Stimulated activated CD4-positive, alpha-beta T cell treated with anti-CD3 and anti-CD28 coated beads, Interleukin-15, amount 100 ng/mL, for 48 hours (primary cell): Measurements from ENCODE around the gene CCDC201.

ENCODE experiments used
- DNase-seq, 2 donors: peaks; one replicate each; pipeline ENCODE4 v3.0.0-alpha.2; 2020; ENCODE audit warnings: low read depth in 2 of 2

The CCDC201 gene

DNA sequence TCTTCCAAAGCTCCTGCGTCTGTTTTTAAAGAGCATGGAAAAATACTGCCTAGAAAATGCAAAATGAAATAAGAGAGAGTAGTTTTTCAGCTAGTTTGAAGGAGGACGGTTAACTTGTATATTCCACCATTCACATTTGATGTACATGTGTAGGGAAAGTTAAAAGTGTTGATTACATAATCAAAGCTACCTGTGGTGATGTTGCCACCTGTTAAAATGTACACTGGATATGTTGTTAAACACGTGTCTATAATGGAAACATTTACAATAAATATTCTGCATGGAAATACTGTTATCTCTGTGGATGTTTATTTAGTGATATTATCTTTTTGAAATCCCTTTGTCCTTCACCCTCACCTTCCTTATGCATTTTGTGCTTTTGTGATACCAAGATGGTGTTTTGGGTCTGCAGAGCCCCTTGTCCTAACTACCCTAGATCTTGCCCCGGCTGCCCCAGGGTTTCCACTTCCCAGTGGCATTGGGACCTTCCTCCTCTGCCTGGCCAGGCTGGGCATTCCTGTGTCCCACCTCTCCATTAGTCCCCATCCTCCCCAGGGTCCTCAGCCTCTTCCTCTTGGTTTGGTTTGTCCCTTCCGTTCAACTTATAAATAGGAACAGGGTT, 20.6 kb upstream of the CCDC201 start:
- no peak for DNase-seq

DNA sequence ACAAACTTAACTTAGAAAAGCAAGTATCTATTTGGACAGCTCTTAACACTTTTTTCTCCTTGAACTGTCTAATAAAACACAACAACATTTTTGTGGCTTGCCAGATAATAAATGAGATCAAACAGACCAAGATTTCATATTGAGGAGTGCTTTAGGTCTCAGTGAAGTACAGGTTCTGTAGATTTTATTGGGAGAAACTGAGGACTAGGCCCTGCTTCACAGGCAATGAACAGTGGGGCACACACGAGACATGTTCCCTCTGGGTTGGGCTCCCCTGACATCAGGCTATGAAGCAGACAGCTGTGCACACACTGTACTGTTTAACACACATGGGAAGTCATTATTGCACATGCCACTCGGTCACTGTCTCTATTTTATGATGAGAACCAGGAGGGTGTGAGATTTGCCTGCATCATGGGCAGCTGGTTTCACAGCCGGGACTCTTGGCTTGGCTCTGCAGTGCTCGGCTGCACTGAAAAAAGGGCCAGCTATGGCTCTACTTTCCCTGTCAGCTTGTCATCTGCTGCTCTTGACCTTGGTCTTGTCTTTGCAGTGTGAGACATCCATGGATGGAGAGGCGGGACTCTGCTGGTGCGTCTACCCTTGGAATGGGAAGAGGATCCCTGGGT, 19.6 kb upstream of the CCDC201 start:
- no peak for DNase-seq

DNA sequence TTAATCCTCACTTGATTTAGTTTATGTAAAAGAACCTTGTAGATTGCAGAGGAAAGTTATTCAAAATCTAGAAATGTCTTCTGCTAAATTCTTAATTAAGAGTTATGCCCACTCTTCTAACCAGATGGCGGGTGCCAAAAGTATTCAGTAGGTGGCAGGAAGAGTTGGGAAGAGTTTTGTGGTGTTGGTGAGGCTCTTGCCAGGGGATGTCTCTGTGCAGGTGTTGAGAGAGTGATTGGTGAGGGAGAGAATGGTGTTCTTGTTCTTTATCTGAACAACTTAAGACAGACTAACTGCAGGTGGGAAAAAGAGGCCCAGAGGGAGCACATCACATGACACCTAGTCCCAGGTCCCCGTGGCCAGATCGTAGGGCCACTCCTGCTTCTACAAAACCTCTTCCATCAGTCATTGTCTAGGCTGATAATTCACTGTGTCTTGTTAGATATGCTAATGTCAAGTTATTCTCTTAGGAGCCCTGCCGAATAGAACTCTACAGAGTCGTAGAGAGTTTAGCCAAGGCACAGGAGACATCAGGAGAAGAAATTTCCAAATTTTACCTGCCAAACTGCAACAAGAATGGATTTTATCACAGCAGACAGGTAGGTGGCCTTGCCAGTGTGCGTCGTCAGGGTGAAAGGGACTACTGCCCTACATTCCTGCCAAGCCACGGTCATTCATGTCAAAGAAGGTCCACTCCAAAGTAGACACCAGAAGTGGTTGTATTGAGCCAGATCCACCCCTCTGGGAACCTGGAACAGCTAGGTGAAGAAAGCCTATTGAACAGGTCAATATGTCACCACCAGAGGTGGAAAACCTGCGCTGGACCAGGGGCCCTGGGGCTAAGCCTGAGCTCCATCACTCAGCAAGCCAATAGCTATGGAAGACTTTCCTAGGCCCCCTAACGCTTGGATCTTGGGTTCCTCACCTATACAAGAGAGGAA, 18.9 kb upstream of the CCDC201 start:
- DNase-seq = no peak

DNA sequence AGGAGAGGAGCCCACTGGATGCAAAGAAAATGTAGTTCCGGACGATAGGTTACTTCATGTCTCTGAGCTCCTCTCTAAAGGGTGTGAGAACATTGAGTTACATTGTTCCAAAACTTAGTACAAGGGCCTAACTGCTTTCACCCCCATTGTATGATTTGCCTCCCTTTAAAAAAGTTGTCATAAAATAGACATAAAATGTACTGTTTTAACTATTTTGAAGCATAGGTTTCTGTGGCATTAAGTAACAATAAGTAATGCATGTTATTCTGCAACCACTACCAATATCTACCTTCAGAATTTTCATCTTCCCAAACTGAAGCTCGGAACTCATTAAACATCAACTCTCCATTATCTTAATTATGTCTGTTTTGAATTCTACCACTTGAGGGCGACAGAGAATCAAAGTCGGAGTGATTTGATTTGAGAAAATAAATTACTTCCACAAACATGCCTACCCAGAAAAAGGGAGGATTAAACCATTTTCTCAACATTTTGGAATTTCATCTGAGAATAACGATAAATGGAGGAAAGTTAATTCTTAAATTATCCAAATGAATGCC, 18.1 kb upstream of the CCDC201 start:
- no peak for DNase-seq

DNA sequence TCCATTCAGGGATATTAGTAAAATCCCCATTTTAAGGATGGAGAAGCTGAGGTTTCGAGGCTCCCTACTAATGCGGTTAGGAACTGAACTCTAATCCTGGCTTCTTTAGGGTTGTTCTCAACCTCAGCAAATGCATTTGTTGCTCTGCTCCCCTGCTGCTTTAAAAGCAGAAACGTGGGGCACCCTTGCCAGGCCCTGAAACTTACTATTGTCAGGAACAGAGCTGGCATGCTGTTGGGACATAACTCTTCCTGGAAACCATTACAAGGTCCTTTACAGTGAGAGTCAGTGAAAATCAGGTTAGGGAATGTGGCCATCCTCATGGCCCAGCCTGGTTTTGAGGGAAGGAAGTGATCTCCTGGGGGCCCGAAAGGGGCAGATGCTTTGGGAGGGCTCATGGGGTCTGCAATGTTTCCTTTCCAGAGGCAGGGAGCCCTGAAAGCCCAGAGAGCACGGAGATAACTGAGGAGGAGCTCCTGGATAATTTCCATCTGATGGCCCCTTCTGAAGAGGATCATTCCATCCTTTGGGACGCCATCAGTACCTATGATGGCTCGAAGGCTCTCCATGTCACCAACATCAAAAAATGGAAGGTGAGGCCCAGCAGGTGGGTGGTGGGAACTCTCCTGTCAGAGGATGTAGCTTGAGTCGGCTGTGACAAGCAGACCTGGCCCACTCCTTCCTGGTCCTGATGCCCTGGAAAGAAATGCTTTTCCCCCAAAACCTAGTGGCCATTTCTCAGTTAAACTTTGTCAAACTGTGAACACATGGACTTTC, 17.4 kb upstream of the CCDC201 start:
- no peak for DNase-seq

DNA sequence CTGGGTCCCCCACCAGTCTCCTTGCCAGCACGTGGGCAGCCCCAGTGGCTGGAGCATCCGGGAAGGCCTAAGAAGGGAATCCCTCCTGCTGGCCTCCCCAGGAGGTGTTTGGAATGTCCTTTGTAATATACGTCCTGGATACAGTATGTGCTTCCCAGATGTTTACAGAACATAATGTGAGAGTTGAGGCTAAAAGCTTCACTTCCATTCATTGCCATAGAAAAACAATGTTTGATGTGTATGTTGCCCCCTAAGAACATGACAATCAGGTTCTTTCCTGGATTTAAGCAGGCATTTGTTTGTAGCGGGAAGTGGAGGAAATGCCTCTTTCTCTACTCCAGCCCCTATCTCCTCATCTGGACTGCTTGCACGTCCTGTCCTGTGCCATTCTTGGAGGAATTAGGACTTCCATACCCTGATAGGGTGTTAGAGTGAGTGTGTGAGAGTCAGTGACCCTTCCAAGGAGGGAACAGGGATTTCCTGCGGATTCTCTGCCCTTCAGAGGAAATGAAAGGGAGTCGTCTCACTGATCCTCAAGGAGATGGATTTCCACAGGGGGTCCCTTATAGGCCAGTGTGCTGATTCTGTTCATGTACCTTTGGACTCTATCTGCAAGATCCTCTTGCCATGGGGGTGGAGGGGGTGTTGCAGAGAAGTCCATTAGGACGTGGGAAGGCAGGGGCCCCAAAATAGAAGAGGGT, 16.6 kb upstream of the CCDC201 start:
- DNase-seq = no peak

DNA sequence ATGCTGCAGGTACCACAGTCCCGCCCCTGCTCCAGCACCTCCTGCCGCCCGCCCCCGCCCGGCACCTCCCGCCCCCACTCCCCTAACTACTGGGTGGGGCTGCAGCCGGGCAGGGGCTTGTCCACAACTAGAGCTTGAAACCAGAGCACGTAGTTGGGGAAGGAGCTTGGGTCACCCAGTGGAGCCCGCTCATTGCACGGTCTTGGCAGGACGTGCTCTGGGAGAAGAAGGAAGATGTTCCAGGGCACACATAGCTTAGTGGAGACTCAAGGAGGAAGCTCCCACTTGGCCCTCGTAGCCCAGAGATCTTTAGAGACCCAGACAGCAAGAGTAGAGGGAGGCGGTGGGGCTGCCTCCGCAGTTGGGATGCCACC, 16.1 kb upstream of the CCDC201 start:
- DNase-seq = no peak

DNA sequence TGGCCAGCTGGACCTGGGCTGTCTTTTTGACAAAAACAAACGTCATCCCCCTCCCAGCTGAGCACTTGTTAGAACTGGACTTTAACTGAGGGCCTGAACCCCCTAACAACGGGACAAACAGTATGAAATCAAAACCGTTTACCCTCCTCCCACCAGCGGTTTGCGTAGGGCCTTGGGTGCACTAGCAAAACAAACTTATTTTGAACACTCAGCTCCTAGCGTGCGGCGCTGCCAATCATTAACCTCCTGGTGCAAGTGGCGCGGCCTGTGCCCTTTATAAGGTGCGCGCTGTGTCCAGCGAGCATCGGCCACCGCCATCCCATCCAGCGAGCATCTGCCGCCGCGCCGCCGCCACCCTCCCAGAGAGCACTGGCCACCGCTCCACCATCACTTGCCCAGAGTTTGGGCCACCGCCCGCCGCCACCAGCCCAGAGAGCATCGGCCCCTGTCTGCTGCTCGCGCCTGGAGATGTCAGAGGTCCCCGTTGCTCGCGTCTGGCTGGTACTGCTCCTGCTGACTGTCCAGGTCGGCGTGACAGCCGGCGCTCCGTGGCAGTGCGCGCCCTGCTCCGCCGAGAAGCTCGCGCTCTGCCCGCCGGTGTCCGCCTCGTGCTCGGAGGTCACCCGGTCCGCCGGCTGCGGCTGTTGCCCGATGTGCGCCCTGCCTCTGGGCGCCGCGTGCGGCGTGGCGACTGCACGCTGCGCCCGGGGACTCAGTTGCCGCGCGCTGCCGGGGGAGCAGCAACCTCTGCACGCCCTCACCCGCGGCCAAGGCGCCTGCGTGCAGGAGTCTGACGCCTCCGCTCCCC, 15.5 kb upstream of the CCDC201 start, which contains the start of gene IGFBP1:
IGFBP1 (plus strand) TSS at position 304 of the 808 bp plus-strand sequence; CDS start at position 469, 165 bp downstream.
- DNase-seq = no peak

DNA sequence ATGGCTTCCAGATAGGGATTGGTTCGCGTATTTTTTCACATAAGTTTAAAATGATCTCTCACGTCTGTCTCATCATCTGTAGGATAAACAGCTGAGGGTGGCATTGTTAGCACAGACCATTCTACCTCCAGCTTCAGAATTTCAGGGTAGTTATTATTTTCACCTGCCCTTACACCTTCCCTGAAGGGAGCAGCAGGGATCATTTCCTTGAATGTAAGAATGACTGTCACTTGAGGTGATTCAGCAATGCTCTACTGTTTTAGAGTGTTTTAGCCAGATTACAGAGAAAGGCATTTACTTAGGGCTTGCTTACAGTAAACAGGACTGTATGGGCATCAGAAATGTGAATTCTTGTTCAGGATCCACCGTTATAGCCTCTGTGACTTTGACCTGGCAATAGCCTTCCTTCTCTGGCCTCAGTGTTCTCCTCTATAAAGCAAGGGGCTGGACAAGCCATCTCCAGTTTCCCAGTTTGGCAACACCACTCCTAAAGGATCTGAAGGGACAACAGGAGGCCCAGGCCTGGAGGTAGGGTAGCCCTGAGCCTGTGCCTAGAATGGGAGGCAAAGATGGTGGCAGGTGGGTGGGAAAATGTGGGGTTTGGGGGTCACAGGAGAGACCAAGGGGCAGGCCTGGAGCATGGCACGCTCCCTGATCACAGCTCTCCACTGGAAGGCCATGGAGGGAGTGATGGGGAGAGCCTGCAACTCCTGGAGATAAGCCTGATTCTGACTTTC, 14.2 kb upstream of the CCDC201 start:
- DNase-seq = no peak

DNA sequence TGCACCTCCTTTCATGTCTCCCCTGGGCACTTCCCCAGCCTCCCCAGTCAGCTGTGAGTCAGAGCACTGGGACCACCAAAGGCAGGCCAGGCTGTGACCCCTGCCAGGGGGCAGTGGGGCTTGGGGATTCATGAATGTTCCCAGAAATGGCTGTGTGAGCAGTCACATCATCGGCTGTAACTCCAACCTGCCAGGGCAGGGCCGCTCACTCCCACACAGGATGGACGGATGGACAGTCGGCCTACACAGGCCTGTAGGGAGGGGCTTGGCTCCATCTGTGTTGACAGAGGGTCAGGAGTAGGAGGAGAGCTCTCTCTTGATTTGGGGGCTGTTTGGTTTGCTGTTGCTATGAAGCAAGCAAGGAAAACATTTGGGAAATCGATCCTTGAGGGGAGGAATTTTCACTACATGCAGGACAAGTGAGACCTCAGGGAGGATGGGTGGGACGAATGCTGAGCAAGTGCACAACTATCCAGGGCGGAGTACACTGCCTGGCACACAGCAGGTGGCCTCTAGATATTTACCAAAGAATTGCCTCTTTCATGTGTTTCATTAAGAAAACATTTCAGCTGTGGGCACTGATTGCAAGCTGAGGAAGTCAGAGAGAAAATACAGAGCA, 12.5 kb upstream of the CCDC201 start:
- no peak for DNase-seq

DNA sequence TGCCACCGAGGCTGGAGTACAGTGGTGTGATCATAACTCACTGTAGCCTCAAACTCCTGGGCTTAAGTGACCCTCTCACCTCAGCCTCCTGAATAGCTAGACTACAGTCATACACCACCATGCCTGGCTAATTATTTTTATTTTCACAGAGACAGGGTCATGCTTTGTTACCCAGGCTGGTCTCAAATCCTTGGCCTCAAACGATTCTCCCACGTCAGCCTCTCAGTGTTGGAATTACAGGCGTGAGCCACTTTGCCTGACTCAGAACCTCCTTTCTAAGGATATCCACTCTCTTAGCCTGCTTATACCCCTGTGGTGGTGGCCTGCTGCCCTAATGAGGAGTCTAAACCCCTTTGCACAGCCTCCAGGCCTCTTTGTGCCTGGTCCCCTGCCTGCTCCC, 11.3 kb upstream of the CCDC201 start:
- no peak for DNase-seq

DNA sequence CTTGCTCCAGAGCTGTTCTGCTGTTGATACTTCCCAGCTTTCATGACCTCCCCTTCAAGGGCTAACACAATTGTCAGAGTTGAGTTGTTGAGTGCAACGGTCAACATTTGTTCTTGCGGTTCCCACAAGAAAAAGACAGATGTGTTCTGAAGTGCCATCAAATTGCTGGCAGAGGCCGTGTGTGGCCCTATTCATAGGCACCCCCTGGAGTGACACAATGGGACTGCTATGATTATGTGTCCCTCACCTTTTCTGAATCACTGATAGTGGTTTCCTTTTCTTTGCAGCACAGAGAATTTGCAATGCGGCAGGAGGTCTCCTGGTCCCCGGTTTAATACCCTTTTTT, 9.6 kb upstream of the CCDC201 start:
- DNase-seq = no peak

DNA sequence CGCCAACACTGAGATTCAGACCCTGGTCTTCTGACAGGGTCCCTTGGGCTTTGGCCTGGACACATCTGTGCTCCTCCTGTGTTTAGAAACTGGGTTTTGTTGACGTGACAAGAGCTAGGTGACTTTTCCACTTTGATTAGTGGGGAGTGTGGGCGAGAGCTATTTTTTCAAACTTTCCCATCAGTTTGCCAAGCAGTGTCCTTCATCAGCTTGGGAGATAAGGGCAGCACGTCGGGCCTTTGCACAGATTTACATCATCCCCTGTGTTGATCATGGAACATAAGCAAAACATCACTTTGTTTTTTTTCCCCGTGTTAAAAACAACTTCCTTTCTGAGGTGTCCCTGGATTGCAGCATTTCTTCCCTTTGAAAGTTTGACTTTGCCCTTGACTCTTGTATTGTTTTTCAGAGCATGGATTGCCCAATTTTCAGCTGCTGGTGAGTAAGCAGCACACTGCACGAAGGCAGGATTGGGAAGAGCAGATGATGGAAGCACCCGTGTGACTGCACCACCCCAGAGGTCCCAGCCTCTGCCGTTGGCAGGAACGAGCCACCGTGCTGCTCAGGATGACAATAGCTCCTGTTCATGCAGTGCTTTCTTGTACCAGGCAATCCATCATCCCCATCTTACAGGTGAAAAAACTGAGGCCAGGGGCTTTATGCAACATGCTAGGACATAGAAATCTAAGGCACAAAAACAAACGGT, 9.0 kb upstream of the CCDC201 start:
- DNase-seq = no peak

DNA sequence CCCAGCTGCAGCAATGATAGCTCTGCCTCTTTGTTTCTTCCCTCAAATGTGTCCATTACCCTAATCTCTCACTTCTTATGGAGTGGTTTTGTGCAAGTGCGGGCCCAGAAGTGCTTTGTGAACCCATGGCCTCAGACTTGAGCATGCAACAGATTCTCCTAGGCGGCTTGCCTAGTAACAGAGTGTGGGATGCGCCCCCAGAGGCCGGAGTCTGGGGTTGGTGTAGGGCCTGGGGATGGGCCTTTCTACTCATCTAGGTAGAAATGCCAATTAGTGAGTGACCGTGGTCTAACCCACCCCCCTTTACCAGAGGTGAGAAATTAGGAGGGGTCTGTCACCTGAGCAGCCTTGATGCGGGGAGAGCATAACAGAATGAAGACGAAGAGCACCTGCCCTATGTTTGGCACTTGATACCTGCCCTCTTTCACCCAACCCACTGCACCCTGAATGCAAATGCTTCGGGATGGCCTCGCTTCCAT, 8.4 kb upstream of the CCDC201 start:
- DNase-seq = no peak

DNA sequence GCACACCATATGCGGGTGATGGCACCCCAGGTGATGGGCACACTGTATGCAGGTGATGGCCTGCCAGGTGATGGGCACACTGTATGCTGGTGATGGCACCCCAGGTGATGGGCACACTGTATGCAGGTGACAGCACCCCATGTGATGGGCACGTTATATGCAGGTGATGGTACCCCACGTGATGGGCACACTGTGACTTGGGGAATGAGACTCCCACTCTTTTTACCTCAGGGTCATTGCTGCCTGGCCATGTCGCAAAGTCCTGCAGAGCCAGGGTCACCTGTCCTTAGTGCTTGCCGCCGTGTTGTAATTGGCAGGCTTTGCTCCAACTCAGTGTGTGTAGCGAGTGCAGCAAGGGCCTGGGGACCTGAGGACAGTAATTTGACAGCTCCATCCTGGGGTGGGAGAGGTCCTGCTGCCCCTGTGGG, 7.6 kb upstream of the CCDC201 start:
- no peak for DNase-seq

DNA sequence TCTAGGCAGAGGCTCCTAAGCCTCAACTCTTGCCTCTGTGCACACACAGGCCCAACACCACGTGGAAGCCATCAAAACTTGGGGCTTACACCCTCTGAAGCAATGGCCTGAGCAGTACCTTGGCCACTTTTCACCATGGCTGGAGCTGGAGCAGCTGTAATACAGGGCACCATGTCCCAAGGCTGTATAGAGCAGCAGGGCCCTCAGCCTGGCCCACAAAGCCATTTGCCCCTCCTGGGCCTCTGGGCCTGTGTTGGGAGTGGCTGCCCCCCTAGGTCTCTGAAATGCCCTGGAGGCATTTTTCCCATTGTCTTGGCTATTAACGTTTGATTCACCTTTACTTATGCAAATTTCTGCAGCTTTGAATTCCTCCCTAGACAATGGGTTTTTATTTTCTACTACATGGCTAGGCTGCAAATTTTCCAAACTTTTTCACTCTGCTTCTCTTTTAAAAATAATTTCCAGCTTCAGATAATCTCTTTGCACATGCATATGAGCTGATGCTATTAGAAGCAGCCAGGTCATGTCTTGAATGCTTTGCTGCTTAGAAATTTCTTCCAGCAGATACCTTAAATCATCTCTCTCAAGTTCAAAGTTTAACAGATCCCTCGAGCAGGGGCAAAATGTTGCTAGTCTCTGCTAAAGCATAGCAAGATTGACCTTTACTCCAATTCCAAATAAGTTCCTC, 5.7 kb upstream of the CCDC201 start:
- no peak for DNase-seq

DNA sequence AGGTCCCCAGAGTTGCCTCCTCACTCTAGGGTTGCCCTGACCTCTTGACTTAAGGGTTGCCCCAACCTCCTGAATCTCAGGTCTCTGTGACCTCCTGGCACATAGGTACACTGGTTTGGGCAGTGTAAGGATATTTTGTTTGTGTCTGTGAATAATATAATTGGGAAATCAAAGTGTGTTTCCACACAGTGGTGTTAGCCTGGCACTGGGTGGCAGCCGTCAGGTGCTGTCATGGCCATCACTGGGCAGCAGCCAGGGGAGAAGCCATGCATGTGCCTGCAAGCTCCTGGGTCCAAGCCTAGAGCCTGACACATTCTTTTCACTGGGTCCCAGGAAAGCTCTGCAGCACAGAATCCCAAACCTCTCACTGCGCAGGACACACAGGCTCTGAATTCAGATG, 3.6 kb upstream of the CCDC201 start:
- DNase-seq = no peak
